ENCODE results near the gene GAMT. TPM values are rescaled to one million over a fixed set of nuclear protein-coding genes. Genes with fewer than 3 reads are reported as not detected.

Gene GAMT
- total RNA-seq, 1 experiment from 2014 or later: 27.7 TPM

DNA sequence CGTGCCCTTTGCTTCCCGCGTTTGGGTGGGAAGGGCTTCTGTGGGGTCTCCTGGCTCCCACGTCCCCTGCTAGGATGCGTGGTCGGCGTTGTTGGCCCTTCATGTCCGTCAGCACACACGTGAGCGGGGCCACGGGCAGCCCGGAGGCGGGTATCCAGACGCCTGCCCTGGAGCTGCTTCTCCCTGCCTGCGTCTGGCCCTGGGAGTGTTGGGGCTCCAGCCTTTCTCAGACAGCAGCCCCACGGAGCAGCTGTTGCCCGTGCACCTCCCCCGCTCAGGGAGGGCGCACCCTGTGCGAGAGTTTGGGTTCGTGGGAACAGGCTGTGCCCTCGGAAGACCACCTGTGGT lies 20.6 kb upstream of the GAMT start (continued):
- TF ChIP-seq ZNF532 (CRISPR knock-in tag; IDR thresholded peaks at IDR 0.05; ENCODE audit: borderline replicate concordance): no peak

DNA sequence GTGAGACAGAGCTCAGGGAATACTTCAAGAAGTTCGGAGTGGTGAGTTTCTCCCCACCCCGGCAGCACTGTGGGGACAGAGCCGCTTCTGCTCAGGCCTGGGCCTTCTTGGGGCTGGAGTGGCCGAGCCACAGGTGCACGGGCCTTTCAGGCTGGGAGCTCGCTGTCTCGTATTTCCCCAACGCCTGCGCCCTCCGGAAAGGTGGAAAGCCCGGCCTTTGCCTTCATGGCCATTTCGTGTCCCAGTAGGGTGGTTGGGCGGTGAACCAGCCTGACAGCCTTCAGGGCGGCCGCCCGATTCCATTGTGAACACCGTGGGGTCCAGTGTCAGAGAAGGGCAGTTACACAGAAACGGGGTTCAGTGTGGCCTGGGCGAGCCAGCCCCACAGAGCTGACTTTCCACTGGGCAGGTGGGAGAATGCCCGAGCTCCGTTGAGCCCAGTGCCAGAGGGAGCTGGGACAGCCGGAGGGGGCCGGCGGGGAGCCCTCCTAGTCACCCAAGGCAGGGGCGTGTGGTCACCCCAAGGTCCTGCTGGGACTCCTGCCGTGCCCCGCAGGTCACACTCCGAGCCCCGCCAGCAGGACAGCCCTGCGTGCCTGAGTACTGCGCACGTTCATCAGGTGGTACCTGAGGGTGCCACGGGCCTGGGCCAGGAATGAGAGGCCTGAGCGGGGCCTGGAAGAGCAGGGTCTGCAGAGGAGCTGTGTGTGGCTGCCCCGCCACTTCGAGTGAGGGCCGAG lies 20.0 kb upstream of the GAMT start:
- ChIA-PET POLR2A (no interaction called here), CTCF (interaction anchor here (1.1 to 1.9 kb wide), 2 partner anchors 23 to 24 kb away, joined by 3 to 5 read pairs; no protein-coding TSS in a partner anchor)
- Mint-ChIP-seq H3K27ac (peak overlapping the region; percentile 91), H3K36me3 (peaks cover 56% of the 10 kb centered on the region), H3K4me1 (peaks cover 24% of the 10 kb centered on the region), H3K9me3 (no peaks in the 10 kb centered on the region), H3K4me3 (no peak overlapping the region), H3K27me3 (ENCODE audit: low read depth) (no peaks in the 10 kb centered on the region)
- ATAC-seq (no peak), DNase-seq (ENCODE audit: low spot score) (no peak)
- TF ChIP-seq FOXK1 (CRISPR knock-in tag; IDR thresholded peaks at IDR 0.05) (no peak), CBFB (CRISPR knock-in tag; IDR thresholded peaks at IDR 0.05; ENCODE audit: low read depth) (no peak), ATF1 (CRISPR knock-in tag; IDR thresholded peaks at IDR 0.05) (no peak), EMX1 (CRISPR knock-in tag; IDR thresholded peaks at IDR 0.05) (no peak), TP53 (CRISPR knock-in tag; IDR thresholded peaks at IDR 0.05) (no peak), CTCF (IDR thresholded peaks at IDR 0.05) (no peak), SMAD4 (CRISPR knock-in tag; IDR thresholded peaks at IDR 0.05) (no peak), ZNF138 (CRISPR knock-in tag; conservative IDR thresholded peaks at IDR 0.05) (no peak), ZNF425 (CRISPR knock-in tag; conservative IDR thresholded peaks at IDR 0.05) (no peak)
- TF ChIP-seq, protein P1, sequence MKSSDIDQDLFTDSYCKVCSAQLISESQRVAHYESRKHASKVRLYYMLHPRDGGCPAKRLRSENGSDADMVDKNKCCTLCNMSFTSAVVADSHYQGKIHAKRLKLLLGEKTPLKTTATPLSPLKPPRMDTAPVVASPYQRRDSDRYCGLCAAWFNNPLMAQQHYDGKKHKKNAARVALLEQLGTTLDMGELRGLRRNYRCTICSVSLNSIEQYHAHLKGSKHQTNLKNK (CRISPR knock-in tag; IDR thresholded peaks at IDR 0.05): no peak

- DNase-seq (ENCODE audit: low spot score): no peak
- Mint-ChIP-seq H3K4me3 (no peak overlapping the region), H3K4me1 (peaks cover 32% of the 10 kb centered on the region), H3K36me3 (peaks cover 56% of the 10 kb centered on the region), H3K27me3 (ENCODE audit: low read depth) (no peaks in the 10 kb centered on the region), H3K9me3 (no peaks in the 10 kb centered on the region), H3K27ac (peak overlapping the region; percentile 91)
- CTCF ChIA-PET: interaction anchor here (1.1 kb wide), 1 partner anchor 24 kb away, joined by 3 read pairs; no protein-coding TSS in a partner anchor
- ATAC-seq: no peak
- POLR2A ChIA-PET: no interaction called here
- TF ChIP-seq, protein P2, sequence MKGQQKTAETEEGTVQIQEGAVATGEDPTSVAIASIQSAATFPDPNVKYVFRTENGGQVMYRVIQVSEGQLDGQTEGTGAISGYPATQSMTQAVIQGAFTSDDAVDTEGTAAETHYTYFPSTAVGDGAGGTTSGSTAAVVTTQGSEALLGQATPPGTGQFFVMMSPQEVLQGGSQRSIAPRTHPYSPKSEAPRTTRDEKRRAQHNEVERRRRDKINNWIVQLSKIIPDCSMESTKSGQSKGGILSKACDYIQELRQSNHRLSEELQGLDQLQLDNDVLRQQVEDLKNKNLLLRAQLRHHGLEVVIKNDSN (CRISPR knock-in tag; IDR thresholded peaks at IDR 0.05): no peak
- no peak for TF ChIP-seq ZNF263 (CRISPR knock-in tag; IDR thresholded peaks at IDR 0.05; ENCODE audit: low read depth)
- no peak for TF ChIP-seq ZNF396 (CRISPR knock-in tag; IDR thresholded peaks at IDR 0.05; ENCODE audit: borderline replicate concordance)
- TF ChIP-seq ESRRA (CRISPR knock-in tag; IDR thresholded peaks at IDR 0.05; ENCODE audit: borderline replicate concordance): no peak
- TF ChIP-seq ARID4B (CRISPR knock-in tag; IDR thresholded peaks at IDR 0.05; ENCODE audit: borderline replicate concordance): no peak
- TF ChIP-seq ZSCAN18 (CRISPR knock-in tag; IDR thresholded peaks at IDR 0.05): no peak
These were observed 19.2 kb upstream of the GAMT start for GRCh38 chr19:1420590-1420989.
